GM19351 (cell line): ENCODE measurements around the gene ABI3BP.

Experiments
- ATAC-seq: cut with Tn5 transposase; IDR thresholded peaks from one replicate; pipeline ENCODE4 v1.9.1; 2021; ENCODE audit warnings: mild to moderate bottlenecking, moderate library complexity; ENCODE audit not compliant: unreplicated experiment

The ABI3BP gene

DNA sequence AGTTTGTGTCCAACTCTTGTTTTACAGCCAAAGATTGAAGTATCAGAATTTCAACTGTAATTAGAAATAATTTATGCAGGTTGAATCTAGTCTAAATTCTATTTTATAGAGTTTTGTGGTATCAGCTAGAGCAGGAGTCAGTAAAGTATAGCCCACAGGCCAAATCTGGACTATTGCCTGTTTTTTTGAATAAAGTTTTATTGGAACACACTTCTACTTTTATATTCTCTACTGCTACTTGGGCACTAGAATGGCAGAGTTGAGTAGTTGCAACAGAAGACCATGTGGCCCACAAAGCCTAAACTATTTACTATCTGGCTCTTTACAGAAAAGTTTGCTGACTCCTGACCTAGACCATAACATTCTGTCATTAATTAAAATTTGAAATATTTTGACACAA, 247.6 kb downstream of the ABI3BP start:
- ATAC-seq: no peak

DNA sequence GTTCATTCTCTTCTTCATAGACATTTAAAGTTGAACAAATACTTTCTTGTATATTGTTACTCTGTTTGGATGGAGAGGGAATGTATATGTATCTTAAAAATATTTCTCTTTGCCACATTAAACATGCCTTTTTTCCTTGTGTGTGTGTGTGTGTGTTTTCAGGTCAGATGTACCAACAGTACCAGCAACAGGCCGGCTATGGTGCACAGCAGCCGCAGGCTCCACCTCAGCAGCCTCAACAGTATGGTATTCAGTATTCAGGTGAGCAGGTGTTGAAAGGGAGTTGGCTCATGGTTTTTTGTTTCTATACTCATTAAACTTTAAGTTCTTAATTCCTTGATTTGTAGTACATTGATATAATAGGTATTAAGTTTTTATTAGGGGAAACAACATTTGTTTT, 248.6 kb downstream of the ABI3BP start:
- ATAC-seq: no peak

DNA sequence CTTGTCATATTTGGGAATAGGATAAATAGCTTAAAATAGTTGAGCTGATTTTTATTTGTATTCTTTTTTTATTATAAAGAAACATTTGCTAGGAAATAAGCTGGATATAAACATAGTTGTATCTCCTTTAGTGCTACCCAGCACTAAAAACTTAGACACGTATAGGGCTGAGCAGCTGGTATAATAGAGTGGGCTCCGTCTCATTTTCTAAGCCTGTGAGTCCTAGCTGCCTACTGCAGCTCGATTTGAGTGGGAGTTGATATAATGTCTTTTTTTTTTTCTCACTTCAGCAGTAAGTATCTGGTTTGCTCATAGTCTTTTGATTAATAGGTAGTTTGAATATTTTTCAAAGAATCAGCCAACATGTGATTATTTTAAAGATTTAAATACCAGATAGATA, 249.7 kb downstream of the ABI3BP start:
- ATAC-seq: no peak

DNA sequence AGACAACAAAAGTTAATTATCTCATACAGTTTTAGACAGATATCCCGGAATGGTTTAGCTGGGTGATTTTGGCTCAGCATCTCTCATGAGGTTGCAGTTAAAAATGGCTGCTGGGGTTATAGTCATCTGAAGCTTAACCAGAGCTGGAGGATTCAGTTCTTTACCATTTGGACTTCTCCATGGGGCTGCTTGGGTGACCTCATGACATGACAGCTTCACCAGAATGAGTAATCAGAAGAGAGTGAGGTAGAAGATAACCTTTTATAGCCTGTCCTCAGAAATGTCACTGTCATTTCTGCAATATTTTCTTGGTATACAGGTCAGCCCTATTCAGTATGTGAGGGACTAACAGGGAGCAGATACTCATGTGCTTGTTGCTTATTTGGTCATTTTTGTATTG, 253.0 kb downstream of the ABI3BP start:
- no peak for ATAC-seq

DNA sequence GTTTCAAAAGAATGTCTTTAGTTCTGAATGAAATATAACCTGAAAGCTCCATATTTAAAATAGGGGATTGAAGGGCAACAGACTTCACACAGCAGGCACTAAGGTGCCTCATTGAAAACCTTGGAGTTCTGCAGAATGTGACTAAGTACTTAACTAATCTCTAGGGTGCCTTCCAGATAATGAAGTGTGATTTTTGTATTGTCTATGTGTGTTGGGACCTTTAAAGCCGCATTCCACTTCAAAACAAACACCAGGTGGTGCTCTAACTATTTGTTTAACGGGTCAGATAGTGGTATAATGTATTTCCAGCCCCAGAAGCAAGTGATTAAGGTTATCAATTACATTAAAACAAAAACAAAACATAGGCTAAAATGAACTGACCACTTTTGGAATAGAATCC, 255.9 kb downstream of the ABI3BP start:
- ATAC-seq: no peak

DNA sequence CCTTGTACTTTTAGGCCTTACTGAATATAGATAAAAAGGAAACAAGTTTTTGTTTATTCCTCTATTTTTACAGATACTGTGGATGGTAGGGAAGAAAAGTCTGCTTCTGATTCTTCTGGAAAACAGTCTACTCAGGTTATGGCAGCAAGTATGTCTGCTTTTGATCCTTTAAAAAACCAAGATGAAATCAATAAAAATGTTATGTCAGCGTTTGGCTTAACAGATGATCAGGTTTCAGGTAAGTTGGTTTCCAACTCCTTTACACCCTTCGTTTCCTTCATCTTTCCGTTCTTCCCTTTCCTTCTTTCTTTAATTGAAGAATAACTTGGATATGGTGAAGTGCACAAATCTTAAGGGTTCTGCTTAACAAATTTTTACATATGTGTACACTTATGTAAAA, 260.8 kb downstream of the ABI3BP start:
- ATAC-seq: no peak

DNA sequence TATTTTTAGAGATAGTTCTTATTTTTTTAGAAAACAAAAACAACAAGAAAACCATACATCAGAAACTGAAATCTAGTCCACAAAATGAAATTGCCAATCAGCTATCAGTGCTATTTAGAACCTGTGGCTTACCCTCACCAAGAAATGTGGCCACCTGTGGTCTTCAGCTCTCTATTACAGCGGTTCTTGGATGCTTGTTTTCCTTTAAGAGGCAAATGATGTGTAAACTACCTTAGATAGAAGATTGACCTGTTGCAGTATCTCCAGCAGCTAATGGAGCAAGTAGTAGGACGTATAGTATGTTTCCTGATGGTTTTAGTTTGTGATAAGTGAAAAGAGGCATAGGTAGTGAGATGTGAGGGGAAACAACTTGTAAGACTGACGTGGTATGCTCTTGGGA, 262.7 kb downstream of the ABI3BP start:
- ATAC-seq: peak; percentile 72

DNA sequence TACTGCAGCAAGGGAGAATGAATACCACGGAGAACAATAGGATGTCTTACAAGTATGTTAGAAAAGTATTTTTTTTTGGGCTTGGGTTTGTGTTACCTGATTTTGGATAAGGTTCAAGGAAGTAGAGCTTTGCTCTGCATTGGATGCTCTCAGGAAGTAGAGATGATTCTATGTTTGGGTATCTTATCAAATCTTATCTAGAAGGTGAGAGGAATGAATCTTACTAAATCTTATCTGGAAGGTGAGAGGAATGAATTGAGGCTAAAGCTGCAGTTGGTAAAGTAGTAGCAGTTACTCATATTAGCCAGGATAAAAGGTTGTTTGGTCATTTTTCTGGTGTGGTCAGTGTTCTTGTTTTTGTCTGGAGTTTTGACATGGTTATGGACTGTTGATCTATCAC, 266.5 kb downstream of the ABI3BP start:
- ATAC-seq: no peak

DNA sequence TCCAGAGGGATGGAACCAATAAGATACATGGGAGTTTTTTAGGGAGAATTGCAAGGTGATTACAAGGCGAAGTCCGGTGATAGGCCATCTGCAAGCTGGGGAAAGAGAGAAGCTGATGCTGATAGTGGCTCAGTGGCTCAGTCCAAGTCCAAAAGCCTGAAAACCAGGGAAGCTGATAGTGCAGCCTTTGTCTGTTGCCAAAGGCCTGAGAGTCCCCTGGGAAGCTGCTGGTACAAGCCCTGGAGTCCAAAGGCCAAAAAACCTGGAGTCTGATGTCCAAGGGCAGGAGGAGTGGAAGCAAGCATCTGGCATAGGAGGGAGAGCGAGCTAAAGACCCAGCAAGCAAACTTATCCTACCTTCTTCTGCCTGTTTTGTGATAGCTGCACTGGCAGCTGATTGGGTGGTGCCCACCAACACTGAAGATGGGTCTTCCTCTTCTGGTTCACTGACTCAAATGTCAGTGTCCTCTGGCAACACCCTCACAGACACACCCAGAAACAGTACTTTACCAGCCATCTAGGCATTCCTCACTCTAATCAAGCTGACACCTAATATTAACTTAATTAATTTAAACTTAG, 267.2 kb downstream of the ABI3BP start:
- ATAC-seq: no peak

DNA sequence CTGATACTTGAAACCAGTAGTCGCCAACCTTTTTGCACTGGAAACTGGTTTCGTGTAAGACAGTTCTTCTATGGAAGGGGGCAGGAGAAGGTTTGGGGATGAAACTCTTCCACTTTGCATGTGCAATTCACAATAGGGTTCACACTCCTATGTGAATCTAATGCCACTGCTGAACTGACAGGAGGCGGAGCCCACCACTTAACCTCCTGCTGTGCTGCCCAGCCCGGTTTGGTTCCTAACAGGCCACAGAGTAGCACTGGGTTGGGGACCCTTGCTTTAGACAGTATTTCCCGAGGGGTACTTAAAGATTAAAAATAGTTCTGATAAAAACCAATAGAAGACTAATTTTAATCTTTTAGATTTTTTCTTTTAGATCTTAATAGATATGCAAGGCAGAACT, 272.8 kb downstream of the ABI3BP start:
- ATAC-seq: no peak

DNA sequence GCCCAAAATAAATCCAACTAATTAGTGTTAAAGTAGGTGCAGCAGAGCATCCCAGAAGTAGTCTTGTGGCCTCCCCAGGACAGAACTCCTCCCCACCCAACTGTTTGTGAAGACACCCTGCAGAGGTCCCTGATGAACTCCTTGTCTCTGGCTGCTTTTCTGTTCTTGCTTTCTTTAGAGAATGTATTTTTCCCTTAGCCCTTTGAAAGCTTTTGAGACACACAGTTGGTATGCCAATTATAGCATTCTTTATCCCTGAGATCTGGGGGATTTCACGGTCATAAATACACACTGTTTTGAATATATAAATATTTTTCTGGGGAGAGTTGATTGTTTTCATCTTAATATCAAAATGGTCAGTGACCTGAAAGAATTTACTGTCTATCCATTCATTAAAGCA, 274.1 kb downstream of the ABI3BP start:
- no peak for ATAC-seq

DNA sequence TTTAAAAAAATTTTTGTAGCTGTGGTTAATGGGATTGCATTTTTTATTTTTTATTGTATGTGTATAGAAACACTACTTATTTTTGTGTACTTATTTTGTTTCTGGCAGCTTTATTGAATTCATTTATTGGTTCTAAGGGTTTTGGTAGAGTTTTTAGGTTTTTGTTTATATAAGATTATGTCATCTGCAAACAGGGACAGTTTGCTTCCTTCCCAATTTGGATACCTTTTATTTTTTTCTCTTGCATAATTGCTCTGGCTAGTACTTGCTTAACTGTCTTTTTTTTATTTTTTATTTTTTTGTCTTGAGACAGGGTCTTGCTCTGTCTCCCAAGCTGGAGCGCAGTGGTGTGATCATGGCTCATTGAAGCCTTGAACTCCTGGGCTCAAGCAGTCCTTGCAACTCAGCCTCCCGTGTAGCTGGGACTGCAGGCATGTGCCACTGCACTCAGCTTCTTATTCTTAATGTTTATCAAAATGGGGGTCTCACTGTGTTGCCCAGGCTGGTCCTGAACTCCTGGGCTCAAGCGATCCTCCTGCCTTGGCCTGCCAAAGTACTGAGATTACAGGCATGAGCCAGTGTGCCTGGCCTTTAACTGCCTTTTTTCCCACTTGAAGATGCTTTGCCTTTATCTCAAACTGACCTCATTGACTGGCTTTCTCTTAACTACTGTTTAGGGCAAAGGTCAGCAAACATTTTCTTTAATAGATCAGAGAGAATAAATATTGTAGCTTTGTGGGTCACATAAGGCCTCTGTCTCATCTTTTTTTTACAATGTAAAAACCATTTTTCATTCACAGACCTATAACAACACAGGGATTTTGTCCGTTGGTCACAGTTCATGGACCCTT, 275.4 kb downstream of the ABI3BP start:
- ATAC-seq: no peak

DNA sequence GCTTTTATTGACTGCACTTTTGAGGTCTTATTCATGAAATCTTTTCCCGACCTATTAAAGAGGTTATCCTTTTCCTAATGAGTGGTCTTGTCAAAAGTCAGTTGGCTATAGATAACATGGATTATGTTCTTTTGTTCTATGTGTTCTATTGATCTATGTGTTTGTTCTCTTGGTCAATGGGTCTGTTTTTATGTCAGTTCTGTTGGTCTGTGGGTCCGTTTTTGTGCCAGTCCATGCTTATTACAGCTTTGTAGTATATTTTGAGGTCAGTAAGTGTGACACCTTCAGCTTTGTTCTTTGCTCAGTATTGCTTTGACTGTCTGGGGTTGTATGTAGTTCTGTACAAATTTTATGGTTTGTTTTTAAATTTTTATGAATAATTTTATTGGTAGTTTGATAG, 276.2 kb downstream of the ABI3BP start:
- ATAC-seq: no peak

DNA sequence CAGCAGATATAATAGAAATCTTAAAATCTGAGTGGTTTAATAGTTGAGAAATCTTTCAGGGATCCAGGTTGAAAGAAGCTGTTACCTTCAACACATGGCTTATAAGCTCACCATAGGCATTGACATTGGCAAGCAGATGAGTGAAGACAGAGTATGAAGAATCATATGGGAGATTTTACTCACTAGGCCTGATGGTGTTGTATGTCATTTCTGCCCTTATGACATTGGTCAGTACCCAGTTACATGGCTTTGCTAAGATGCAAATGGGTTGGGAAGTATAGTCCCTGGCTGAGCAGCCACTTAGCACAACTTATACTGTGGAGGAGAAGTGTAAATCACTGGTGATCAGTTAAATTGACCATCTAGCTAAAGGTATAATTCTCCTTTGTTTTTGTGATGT, 278.0 kb downstream of the ABI3BP start:
- ATAC-seq: no peak

DNA sequence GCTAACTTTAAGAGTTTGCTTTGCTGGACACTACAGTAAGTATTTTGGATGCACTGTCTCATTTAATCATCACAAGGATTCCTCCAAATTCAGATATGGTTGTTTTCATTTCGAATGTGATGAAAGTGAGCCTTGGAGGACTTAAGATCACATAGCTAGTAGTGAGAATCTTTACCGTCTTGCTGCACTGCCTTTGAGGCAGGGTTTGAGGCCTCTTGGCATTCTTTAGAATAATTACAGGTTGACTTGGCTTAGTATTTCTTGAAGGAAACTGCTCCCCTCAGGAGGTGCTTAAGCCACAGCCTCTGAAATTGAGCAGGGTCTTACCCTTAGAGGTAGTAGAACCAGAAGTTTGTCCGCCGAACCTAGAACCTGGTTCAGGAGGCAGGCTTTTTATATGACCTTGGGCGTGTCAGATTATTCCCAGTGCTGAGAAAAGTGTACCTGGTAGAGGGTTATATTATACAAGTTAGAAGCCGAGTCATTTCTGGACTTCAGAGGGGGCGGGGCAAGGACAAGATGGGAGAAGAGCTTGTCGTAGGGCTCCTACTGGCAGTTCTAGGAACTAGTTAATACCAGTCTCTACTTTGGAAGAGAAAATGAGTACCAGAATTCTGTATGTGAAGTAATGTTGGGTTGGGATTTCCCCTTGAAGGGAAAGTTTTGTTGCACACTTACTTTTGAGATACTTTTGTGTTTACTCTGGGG, 282.8 kb downstream of the ABI3BP start:
- peak; percentile 45 for ATAC-seq

DNA sequence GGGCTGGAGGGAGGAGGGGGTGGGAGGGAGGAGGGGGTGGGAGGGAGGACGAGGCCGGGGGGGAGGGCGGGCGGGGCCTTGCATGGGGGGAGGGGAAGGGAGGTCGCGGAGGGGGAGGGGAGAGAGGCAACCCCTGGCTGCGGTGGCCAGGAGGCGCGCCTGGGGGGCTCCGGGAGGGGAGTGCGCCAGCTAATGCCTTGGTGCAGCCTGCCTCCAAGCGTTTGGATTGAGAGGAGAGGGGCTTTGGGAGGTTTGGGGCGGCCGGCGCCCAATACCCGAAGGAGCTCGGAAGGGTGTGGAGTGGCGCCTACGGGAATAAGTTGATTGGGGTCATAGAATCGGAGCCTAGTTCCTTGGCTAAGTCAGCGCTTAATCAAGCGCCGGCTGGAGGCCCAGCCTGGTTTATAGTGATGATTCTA, 283.4 kb downstream of the ABI3BP start:
- ATAC-seq: no peak

DNA sequence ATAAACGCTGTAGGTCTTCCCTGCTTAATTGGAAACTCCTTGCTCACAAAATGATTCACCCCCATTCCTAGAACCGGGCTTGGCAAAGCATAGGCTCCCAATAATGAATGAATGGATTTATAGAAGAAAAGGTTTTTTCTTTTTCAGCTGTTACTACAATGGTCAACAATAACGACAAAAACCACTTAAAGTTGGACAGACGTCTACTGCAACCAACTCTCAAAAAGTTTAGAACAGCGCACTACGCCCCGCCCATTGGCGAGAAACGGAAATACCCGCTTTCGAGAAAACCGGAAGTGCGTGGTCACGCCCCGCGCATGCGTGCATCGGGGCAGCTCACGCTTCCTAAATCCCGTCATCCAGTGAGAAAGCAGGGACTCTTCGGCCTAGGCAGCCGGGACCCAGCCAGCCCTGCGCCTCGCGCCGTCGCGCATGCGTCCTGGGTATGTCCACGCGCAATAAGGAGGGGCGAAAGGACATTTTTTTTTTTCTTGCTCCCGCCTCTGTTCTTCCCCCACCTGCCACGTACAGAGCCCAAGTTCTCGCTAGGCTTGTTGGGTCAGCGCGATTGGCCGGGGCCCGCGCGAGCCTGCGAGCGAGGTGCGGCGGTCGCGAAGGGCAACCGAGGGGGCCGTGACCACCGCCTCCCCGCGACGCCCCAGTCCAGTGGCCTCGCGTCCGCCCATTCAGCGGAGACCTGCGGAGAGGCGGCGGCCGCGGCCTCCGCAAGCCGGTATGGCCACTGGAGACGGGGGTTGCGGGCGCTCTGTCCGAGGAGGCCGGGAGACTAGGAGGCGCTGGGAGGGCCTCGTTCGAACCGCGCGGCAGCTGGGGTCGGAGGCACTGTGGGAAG, 284.0 kb downstream of the ABI3BP start, which contains the start of gene TFG:
Gene TFG (plus strand): TSS at position 506 of the 853 bp plus-strand sequence. CDS start 4,192 bp downstream, outside the sequence.
- ATAC-seq: peak; percentile 87

DNA sequence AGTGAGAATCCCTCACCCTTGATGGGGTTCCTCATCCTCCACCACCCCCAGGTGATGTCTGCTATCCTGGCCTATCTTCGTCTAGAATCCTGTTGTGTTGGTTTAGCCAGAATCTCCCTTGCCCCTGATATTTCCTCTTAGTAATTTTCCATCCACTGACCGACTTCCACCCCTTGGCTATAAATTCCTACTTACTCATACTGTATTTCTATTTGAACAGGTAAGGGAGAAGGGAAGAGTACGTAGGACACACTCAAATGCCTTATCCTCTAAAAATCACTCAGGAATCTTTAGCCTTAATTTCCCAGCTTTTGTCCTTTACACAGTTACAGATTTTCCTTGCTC, 284.6 kb downstream of the ABI3BP start:
- ATAC-seq: no peak

DNA sequence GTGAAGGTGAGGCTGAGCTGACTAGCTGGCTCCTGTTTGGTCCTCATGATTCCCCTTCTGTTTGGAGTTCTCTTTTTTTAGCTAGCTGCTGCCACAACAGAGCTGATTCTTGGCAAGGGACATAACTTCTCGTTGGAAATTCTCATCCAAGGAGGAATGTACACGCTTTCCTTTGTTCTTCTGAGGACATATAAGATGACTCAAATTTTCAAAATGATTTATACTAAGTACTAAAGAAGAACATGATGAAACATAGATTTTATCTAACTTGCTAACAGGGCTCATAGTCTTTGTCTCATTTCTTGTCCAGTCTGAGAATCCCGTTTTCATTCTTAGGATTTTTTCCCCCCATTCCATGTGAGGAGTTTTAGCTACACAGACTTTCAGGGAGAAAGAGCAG, 286.9 kb downstream of the ABI3BP start:
- no peak for ATAC-seq

DNA sequence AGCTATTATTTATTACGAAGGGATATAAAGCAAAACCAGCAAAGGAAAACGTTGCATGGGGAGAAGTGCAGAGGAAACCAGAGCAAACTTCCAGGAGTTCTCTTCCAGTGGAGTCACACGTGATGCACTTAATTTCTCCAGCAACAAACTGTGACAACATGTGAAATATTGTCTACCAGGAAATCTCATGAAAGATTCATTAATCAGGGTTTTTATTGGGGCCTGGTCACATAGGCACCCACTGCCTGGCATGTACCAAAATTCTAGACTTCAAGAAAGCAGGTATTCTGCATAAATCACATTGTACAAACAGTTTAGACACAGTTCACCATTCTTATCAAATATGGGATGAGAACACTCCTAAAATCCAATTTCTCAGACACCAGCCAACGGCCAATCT, 289.4 kb downstream of the ABI3BP start:
- ATAC-seq: no peak

DNA sequence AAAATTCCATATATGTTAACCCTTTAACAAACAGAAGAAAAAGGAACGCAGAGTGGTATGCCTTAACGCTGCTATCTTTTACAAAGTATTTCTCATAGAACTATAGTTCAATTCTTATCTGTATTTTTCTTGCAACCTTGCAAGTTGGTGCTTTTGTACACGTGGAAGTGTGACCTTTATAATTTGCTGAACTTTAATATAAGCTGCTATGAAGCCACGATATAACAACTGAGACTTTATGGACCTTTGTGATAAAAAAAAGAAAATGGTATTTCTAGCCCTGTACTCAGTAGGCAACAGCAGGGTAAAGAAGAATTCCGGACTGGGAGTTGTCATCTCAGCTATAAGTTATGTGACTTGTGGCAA, 290.3 kb downstream of the ABI3BP start:
- no peak for ATAC-seq
